ENCODE data around the gene ATP5MG.

The ATP5MG gene

DNA sequence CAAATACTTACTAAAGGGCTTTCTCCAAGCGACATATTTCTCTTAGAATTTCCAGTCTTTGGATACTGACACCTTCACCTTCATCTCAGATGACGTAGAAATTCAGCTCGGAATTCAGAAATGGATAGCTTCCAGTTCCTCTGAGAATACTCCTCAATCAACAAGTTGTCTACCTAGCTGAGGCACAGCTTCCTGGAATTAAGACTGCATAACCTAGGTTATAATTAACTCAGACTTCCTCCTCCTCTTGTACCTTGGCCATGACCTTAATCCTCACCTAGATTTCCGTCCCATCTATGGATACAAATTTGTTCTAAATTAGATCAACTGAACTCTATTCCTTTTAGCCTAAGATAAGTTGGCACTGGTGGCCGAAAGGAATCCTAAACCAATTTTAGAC is 17.4 kb downstream of the ATP5MG start:
- Mint-ChIP-seq H3K9me3 (no peaks in the 10 kb centered on the region), H3K4me3 (no peak overlapping the region), H3K4me1 (no peaks in the 10 kb centered on the region), H3K27me3 (no peaks in the 10 kb centered on the region), H3K27ac (no peak overlapping the region), H3K36me3 (ENCODE audit: low read depth) (no peaks in the 10 kb centered on the region)
- ATAC-seq (no peak), DNase-seq (no peak)

DNA sequence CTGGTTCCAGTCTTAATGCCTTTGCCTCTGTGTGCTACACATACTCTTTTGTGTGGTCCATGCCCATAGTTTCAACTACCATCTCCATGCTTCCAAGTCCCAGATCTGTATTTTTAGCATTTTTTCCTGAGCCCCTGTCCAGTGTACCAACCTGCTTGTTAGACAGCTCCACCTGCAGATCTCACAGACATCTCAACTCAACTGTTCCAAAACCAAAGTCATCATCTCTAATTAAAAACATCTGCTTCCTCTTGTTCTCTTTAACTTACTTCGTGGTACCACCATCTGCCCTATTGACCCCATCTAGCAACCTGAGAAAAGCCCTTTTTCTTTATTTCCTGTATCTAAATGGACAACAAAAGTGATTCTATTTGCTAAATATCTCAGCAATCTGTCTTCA is 26.3 kb downstream of the ATP5MG start:
- Mint-ChIP-seq H3K27me3 (no peaks in the 10 kb centered on the region), H3K4me3 (no peak overlapping the region), H3K4me1 (peaks cover 4% of the 10 kb centered on the region), H3K9me3 (no peaks in the 10 kb centered on the region), H3K27ac (no peak overlapping the region), H3K36me3 (ENCODE audit: low read depth) (no peaks in the 10 kb centered on the region)
- DNase-seq (no peak), ATAC-seq (no peak)

DNA sequence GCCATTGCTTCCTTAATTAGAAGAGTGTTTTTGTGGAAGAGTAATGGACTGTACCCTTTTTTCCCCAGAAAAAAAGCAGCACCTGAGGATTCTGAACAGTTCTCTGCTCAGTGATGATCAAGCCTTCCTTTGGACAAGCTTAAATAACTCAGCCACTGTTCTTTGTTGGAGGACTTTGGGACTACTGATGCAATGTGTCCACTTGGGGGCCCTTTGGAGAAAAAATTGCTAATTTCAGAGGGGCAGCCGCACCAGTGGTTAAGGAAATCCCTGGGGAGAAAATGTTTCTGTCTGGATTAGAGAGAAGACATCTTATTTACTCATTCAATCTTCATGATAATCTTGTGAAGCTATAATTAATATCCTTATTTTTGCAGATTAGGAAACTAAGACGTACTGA is 29.6 kb downstream of the ATP5MG start:
- H3K4me1 Mint-ChIP-seq, result peaks cover 15% of the 10 kb centered on the region
- ATAC-seq, result no peak
- no peak overlapping the region for H3K4me3 Mint-ChIP-seq
- DNase-seq, result no peak
- no peaks in the 10 kb centered on the region for H3K36me3 Mint-ChIP-seq (ENCODE audit: low read depth)
- no peaks in the 10 kb centered on the region for H3K27me3 Mint-ChIP-seq
- no peaks in the 10 kb centered on the region for H3K9me3 Mint-ChIP-seq
- no peak overlapping the region for H3K27ac Mint-ChIP-seq

DNA sequence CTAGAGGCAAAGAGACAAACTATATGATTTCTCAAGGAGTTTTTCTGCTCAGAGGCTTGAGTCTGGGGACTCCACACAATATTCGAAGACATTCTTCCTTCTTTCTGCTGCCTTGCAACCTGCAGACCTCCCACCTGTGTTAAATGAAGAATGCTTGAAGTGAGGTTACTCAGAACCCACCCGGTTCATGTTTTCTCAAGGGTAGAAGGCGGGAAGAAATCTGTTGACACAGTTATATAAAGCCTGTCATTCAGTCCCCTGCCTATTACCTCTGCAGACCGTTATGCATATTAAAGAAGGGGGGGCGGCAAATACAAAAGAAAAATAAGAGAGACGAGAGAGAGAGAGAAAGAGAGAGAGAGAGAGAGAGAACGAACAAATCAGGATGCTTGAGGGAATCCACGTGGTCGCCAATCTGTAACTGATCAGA is 32.7 kb downstream of the ATP5MG start:
- Mint-ChIP-seq H3K36me3 (ENCODE audit: low read depth) (no peaks in the 10 kb centered on the region), H3K9me3 (no peaks in the 10 kb centered on the region), H3K27me3 (no peaks in the 10 kb centered on the region), H3K27ac (peak overlapping the region; percentile 91), H3K4me3 (peak overlapping the region; percentile 94), H3K4me1 (peaks cover 20% of the 10 kb centered on the region)
- no peak for ATAC-seq
- peak; percentile 5 for DNase-seq

DNA sequence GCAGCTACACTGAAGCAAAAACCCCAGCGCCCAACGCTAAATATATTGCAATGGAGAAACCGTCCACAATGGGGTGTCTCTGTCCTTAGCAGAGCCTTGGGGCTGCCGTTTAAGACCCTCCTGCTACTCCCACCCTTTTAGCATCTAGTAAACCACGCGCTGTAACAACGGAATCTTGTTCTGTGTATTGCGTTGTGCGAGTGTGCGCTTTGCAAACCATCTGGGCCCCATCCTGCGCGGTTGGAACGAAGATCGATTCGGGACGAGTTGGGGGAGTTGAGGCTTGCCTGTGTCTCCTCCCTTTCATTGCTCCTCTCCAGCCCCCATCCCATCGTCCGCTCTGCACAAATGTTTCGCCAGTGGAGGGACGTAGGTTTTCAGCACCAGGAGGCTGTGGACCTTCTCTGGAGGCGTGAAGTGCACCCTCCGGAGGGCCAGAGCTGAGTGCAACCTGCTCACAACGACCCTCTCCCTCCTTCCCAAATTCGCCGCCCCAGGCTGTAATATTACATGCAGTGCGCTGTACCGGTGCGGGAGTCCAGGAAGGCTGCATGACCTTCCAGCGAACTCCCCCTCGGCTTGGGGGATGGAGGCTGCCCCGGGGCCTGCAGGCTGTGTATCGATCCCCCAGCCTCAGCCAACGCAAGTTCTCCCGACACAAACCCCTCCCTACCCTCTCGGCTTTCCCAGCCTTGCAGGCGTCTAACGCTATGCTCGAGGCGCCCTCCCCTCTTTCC is 33.3 kb downstream of the ATP5MG start:
- Mint-ChIP-seq H3K27me3 (no peaks in the 10 kb centered on the region), H3K27ac (peak overlapping the region; percentile 91), H3K4me1 (peaks cover 26% of the 10 kb centered on the region), H3K4me3 (peak overlapping the region; percentile 94), H3K36me3 (ENCODE audit: low read depth) (no peaks in the 10 kb centered on the region), H3K9me3 (no peaks in the 10 kb centered on the region)
- DNase-seq (peak; percentile 53), ATAC-seq (peak; percentile 22)

DNA sequence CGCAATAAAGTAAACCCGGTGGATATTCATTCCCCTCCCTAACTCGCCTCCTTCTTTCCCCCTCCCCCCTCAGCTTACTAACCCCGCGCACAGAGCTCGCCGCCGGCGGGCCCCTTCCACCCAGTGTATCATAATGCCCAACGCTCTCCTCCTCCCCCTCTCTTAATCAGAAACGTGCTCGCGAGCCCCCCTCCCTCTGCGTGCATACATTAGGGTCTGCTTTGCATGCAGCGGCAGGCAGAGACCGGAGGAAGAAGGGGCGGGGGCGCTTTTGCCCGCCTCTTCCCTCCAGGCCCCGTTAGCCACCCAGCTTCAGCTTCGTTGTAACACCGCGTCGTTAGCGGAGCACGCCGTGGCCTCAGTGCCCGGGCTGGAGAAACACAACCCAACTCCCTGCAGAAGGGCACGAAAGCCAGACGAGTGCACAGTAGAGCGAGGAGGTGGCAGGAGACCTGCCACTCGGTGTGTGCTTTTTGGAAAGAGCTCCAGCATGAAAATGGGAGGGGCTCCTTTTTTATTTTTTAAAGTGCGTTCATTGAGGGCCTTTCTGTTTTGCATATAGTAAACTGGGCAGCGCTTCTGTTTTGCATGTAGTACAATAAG is 34.0 kb downstream of the ATP5MG start:
- Mint-ChIP-seq H3K27me3 (no peaks in the 10 kb centered on the region), H3K4me3 (peak overlapping the region; percentile 94), H3K27ac (peak overlapping the region; percentile 91), H3K9me3 (no peaks in the 10 kb centered on the region), H3K36me3 (ENCODE audit: low read depth) (peaks cover 1% of the 10 kb centered on the region), H3K4me1 (peaks cover 33% of the 10 kb centered on the region)
- peak; percentile 74 for DNase-seq
- peak; percentile 44 for ATAC-seq

DNA sequence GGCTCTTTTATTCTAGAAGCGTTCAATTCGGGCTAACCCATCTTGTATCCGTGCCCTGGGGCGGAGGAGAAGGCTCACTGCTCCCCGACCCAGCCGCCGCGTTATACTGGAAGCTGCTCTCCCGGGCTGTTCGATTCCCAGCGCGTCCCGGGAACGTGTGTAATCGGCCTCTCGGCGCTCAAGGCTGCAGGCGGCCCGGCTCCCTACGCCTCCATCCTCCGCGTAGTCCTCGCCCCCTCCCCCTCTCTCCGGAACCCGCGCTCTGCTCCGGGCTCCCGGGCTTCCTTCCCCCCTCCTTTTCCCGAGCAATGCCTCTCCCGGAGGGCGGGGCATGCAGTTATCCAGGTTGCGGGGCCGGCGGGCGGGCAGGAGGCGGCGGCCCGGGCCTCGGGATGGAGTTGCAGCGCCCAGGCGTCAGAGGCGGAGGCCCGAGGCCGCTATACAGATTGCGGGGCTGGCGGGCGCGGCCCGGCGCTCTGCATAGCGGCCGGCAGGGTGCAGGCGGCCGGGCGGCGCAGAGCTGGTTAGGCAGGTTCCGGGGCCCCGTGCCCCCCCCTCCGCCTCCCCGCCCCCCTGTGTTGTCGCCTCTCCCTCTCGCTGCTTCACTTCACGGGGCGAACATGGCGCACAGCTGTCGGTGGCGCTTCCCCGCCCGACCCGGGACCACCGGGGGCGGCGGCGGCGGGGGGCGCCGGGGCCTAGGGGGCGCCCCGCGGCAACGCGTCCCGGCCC is 34.7 kb downstream of the ATP5MG start, which contains the start of gene KMT2A:
Gene KMT2A (plus strand): TSS at position 600 of the 732 bp plus-strand sequence. CDS start 21 bp downstream, at position 621.
- H3K4me3 Mint-ChIP-seq, result peak within 1 kb of the TSS; percentile 94
- peaks cover 1% of the 10 kb centered on the region for H3K36me3 Mint-ChIP-seq (ENCODE audit: low read depth)
- no peaks in the 10 kb centered on the region for H3K27me3 Mint-ChIP-seq
- H3K27ac Mint-ChIP-seq, result peak within 1 kb of the TSS; percentile 92
- peaks cover 39% of the 10 kb centered on the region for H3K4me1 Mint-ChIP-seq
- DNase-seq, result peak; percentile 97
- ATAC-seq, result peak; percentile 53
- no peaks in the 10 kb centered on the region for H3K9me3 Mint-ChIP-seq

DNA sequence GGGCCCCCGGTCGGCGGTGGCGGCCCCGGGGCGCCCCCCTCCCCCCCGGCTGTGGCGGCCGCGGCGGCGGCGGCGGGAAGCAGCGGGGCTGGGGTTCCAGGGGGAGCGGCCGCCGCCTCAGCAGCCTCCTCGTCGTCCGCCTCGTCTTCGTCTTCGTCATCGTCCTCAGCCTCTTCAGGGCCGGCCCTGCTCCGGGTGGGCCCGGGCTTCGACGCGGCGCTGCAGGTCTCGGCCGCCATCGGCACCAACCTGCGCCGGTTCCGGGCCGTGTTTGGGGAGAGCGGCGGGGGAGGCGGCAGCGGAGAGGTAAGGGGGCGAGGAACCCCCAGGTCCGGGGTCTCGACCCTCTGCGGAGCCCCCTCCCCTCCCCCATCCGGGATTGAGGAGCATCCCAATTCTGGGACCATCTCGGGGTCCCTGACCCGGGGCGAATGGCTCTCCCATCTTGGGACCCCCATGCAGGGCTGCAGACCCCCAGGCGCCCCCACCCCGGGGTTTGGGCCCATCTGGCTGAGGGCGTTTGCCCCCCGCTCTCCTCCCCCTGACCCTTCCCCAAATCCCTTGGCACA is 35.3 kb downstream of the ATP5MG start:
- peaks cover 4% of the 10 kb centered on the region for H3K36me3 Mint-ChIP-seq (ENCODE audit: low read depth)
- H3K4me3 Mint-ChIP-seq, result peak overlapping the region; percentile 94
- no peaks in the 10 kb centered on the region for H3K9me3 Mint-ChIP-seq
- peak overlapping the region; percentile 92 for H3K27ac Mint-ChIP-seq
- peaks cover 46% of the 10 kb centered on the region for H3K4me1 Mint-ChIP-seq
- DNase-seq (peak; percentile 54), ATAC-seq (peak; percentile 7)
- H3K27me3 Mint-ChIP-seq, result no peaks in the 10 kb centered on the region

DNA sequence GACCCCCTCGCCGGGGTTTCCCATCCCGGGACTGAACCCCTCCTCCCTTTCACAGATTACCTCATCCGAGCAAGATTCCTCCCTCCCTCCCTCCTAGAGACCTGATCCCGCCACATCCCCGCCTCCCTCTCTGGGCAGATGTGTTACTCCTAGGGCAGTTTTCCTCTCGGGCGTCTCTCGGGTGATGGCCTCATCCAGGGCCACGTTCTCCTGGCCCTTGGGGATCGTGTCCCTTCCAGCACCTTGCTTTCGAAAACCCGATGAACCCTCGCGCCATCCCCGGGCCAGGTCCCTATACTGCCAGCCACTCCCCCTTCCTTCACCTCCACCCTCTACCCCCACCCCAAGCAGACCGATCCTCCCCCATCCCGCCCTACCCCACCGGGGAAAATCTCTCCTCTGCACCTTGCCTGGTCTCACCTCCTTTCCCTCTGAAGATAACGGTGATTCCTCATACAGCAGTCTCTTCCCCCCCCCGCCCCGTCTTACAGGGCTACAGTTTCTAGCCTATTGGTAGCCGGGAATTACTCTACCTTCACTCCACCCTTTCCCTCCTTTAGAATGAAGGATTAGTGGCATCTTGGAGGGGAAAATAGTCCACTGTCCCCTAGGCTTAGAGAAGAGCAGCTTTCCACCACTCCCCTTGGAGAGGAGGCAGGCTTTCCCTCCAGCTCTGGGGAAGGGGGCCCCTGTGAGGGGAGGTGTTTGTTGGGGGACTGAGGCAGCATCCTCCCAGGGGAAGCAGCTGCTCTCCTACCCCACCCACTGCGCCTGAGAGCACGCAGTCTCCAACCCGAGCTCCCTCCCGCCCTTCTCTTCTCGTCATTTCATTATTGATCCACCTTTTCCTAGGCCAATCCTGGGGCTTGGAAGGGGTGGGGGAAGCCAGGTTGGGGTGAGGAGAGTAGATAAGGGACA is 36.1 kb downstream of the ATP5MG start:
- Mint-ChIP-seq H3K27me3 (no peaks in the 10 kb centered on the region), H3K4me1 (peaks cover 53% of the 10 kb centered on the region), H3K36me3 (ENCODE audit: low read depth) (peaks cover 7% of the 10 kb centered on the region), H3K4me3 (peak overlapping the region; percentile 94), H3K9me3 (no peaks in the 10 kb centered on the region), H3K27ac (peak overlapping the region; percentile 92)
- peak; percentile 55 for DNase-seq
- ATAC-seq, result peak; percentile 13

DNA sequence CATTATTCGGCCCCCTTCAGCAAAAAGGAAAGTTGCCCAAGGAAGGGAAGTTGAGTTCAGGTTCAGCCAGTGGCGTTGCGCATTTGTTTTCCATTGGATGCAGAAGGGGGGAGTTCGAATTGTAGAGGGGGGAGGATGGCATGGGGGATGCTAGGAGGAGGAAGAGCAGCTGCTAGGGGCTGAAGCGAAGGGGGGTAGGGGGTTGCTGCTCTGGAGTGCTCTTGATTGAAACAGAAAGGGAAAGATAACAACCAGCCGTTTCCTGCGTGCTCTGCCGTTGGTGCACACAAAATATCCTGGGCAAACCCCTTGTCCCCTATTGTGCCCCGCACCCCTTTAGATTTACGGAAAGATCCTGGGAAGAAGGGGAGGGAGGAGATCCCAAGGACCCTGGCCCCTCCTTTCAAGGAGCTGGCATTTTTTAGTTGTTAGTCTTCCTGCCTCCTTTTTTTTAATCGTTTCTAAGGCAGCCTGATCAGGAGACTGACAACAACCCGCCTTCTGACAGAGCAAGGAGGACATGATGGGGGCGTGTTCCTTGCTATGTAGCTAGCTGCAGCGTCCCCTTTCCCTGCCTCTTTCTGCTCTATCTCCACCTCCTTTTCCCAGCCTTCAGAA is 37.0 kb downstream of the ATP5MG start:
- Mint-ChIP-seq H3K9me3 (no peaks in the 10 kb centered on the region), H3K36me3 (ENCODE audit: low read depth) (peaks cover 7% of the 10 kb centered on the region), H3K4me3 (peak overlapping the region; percentile 94), H3K27ac (peak overlapping the region; percentile 92), H3K4me1 (peaks cover 63% of the 10 kb centered on the region), H3K27me3 (no peaks in the 10 kb centered on the region)
- DNase-seq (peak; percentile 41), ATAC-seq (no peak)

DNA sequence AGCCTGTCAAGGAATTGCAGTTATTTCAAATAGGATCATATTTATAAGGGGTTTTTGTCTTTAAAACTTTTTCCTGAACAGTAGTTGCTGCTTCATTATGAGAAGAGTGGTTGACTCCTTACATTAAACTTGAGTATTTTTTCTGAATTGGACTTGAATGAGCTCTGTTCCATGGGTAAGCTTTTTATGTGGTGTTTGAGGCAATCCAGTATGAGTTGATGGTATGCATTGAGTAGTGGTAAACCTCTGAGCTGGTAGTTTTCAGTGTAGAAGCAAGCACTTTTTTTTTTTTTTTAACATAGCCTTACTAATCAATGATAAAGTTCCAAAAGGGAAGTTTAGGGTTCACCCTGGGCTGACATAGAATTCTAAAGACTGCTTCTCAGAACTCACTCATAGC is 38.2 kb downstream of the ATP5MG start:
- Mint-ChIP-seq H3K27ac (peak overlapping the region; percentile 92), H3K4me1 (peaks cover 66% of the 10 kb centered on the region), H3K9me3 (no peaks in the 10 kb centered on the region), H3K4me3 (peak overlapping the region; percentile 3), H3K27me3 (no peaks in the 10 kb centered on the region), H3K36me3 (ENCODE audit: low read depth) (peaks cover 9% of the 10 kb centered on the region)
- DNase-seq, result no peak
- ATAC-seq, result no peak

DNA sequence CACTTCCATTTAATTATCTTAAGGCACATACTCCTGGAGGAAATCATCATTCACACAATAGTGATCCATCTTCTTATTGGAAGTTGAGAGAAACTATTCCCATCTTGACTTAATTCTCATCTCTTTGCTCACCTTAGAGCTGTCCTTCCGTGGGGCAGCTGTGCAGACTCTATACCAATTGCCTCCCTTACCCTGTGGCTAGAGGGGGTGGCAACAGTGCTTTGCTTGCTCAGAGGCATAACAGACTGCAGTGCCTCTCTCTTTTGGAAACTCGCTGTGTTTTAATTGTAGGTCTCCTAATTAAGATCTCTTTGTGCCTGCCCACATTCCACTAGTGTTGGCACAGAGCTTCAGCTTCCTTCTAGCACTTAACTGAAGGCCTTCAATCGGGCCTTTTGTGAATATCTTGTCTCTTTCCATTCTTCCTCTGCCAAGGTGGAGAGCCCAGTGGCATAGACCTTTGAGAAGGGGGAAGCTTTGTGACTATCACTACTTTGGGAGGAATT is 40.4 kb downstream of the ATP5MG start:
- ATAC-seq (no peak), DNase-seq (peak; percentile 8)
- Mint-ChIP-seq H3K9me3 (no peaks in the 10 kb centered on the region), H3K27me3 (no peaks in the 10 kb centered on the region), H3K36me3 (ENCODE audit: low read depth) (peaks cover 19% of the 10 kb centered on the region), H3K27ac (peak overlapping the region; percentile 34), H3K4me3 (peak overlapping the region; percentile 14), H3K4me1 (peaks cover 78% of the 10 kb centered on the region)

DNA sequence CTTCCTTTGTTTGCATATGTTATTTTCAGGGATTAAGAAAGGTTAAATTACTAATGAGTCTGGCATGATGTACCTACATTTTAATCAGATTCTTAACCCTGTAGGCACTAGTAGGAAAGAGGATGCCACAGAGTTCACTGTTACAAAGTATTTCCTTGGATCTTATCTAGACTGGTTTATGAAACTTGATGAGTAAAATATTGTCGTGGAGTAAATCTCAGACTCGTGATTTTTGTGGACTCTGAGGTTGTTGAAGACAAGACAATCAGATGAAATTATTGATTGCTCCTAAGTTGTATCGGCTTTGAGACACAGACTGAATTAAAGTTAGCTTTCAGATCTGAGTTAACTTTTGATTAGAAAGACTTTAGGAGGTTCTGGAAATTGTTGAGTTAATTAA is 40.9 kb downstream of the ATP5MG start:
- Mint-ChIP-seq H3K27me3 (no peaks in the 10 kb centered on the region), H3K36me3 (ENCODE audit: low read depth) (peaks cover 22% of the 10 kb centered on the region), H3K27ac (peak overlapping the region; percentile 34), H3K4me3 (peak overlapping the region; percentile 14), H3K9me3 (no peaks in the 10 kb centered on the region), H3K4me1 (peaks cover 82% of the 10 kb centered on the region)
- DNase-seq, result no peak
- ATAC-seq, result peak; percentile 10

Measured in activated naive CD8-positive, alpha-beta T cell treated with anti-CD3 and anti-CD28 coated beads, Interleukin-2, amount 50 U/mL, for 24 hours (primary cell).